DOHH2 (cell line): Measurements from ENCODE around the gene C4orf33.

Experiments
- H3F3A ChIP-seq: fragments of 200-600 bp; sonication (generic), shearing (Covaris generic); 2 replicates; pipeline ENCODE4 v1.6.0; 2016; ENCODE audit warnings: antibody characterized with exemption, mild to moderate bottlenecking; ENCODE audit not compliant: control insufficient read depth, insufficient read depth
- H3K27ac ChIP-seq: fragments of 200-600 bp; sonication (generic); 2 replicates; pipeline ENCODE4 v1.5.1; 2014; ENCODE audit warnings: low read depth, mild to moderate bottlenecking, low read length, moderate library complexity
- H3K27me3 ChIP-seq: fragments of 200-600 bp; sonication (generic); 2 replicates; pipeline ENCODE4 v1.6.1; 2014; ENCODE audit warnings: mild to moderate bottlenecking, low read length, mixed read lengths; ENCODE audit not compliant: control insufficient read depth
- H3K36me3 ChIP-seq: fragments of 200-600 bp; sonication (generic); 2 replicates; pipeline ENCODE4 v1.6.1; 2014; ENCODE audit warnings: mild to moderate bottlenecking, low read length, moderate library complexity, mixed read lengths; ENCODE audit not compliant: control insufficient read depth
- H3K4me1 ChIP-seq: fragments of 200-600 bp; sonication (generic); 2 replicates; pipeline ENCODE4 v1.6.1; 2014; ENCODE audit warnings: mild to moderate bottlenecking, low read length, mixed read lengths; ENCODE audit not compliant: control insufficient read depth
- H3K4me2 ChIP-seq: fragments of 200-600 bp; sonication (generic); 2 replicates; pipeline ENCODE4 v1.6.0; 2014; ENCODE audit warnings: mild to moderate bottlenecking, low read length, moderate library complexity
- H3K4me3 ChIP-seq: fragments of 200-600 bp; sonication (generic); 2 replicates; pipeline ENCODE4 v1.5.1; 2014; ENCODE audit warnings: mild to moderate bottlenecking, low read length, mixed read lengths
- H3K79me2 ChIP-seq: fragments of 200-600 bp; sonication (generic); 2 replicates; pipeline ENCODE4 v1.6.1; 2014; ENCODE audit warnings: mild to moderate bottlenecking, low read length, mixed read lengths; ENCODE audit not compliant: control insufficient read depth
- H3K9me2 ChIP-seq: fragments of 200-600 bp; sonication (generic); replicated peaks from 2 replicates; pipeline ENCODE4 v1.6.1; 2014; ENCODE audit warnings: mild to moderate bottlenecking, low read length, mixed read lengths; ENCODE audit not compliant: control insufficient read depth
- H3K9me3 ChIP-seq: fragments of 200-600 bp; sonication (generic); 2 replicates; pipeline ENCODE4 v1.6.1; 2014; ENCODE audit warnings: antibody characterized with exemption, low read length, mixed read lengths; ENCODE audit not compliant: control insufficient read depth, insufficient read depth
- H4K20me1 ChIP-seq: fragments of 200-600 bp; sonication (generic); 2 replicates; pipeline ENCODE4 v1.6.0; 2014; ENCODE audit warnings: low read depth, mild to moderate bottlenecking, antibody characterized with exemption, low read length, moderate library complexity; ENCODE audit not compliant: control insufficient read depth, insufficient read depth
- EZH2phosphoT487 ChIP-seq: fragments of 200-600 bp; sonication (generic); IDR thresholded peaks from 2 replicates; pipeline ENCODE4 v1.6.1; 2017; ENCODE audit warnings: borderline replicate concordance, mild to moderate bottlenecking, antibody characterized with exemption, low read length, moderate library complexity, mixed read lengths
- TF ChIP-seq, protein P1 (sequence below): fragments of 200-600 bp; sonication (generic); IDR thresholded peaks from one replicate; pipeline ENCODE4 v1.5.1; 2014; ENCODE audit warnings: antibody characterized with exemption, mild to moderate bottlenecking, low read depth, low read length; ENCODE audit not compliant: poor library complexity, severe bottlenecking

The C4orf33 gene

DNA sequence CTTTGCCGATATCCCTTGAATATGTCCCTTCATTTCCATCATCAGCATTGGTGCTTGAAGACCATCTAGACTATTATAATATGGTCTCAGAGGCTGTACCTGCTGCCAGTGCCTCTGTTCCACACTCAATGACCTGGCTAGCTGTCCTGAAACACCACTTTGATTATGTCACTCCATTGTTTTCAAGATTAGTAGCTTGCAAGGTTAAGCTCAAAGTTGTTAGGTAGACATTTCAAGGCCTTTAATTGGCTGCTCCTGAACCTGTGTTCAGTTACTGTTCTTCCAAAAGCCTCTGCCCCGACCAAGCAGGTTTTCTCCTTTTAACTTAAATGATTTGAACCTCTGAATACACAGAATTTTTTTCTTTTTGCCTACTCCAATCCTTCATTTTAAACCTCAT, 52.9 kb downstream of the C4orf33 start:
- Histone ChIP-seq H3K9me2 (no peaks in the 10 kb centered on the region), H3K27ac (no peak overlapping the region), H3K4me2 (no peak overlapping the region), H3F3A (no peaks in the 10 kb centered on the region), H3K27me3 (peaks cover 4% of the 10 kb centered on the region), H3K9me3 (no peaks in the 10 kb centered on the region), H3K4me3 (no peak overlapping the region), H3K4me1 (no peaks in the 10 kb centered on the region), H3K79me2 (no peaks in the 10 kb centered on the region), H4K20me1 (no peaks in the 10 kb centered on the region), H3K36me3 (no peaks in the 10 kb centered on the region)
- TF ChIP-seq EZH2phosphoT487 = no peak
- TF ChIP-seq, protein P1, sequence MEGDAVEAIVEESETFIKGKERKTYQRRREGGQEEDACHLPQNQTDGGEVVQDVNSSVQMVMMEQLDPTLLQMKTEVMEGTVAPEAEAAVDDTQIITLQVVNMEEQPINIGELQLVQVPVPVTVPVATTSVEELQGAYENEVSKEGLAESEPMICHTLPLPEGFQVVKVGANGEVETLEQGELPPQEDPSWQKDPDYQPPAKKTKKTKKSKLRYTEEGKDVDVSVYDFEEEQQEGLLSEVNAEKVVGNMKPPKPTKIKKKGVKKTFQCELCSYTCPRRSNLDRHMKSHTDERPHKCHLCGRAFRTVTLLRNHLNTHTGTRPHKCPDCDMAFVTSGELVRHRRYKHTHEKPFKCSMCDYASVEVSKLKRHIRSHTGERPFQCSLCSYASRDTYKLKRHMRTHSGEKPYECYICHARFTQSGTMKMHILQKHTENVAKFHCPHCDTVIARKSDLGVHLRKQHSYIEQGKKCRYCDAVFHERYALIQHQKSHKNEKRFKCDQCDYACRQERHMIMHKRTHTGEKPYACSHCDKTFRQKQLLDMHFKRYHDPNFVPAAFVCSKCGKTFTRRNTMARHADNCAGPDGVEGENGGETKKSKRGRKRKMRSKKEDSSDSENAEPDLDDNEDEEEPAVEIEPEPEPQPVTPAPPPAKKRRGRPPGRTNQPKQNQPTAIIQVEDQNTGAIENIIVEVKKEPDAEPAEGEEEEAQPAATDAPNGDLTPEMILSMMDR = no peak

GRCh38 chr4:129149906-129150305, 54.0 kb downstream of the C4orf33 start:
- TF ChIP-seq, protein P1 = no peak
- TF ChIP-seq EZH2phosphoT487 = no peak
- H3K27me3 ChIP-seq = peaks cover 4% of the 10 kb centered on the region
- no peak overlapping the region for H3K4me2 ChIP-seq
- no peaks in the 10 kb centered on the region for H4K20me1 ChIP-seq
- no peak overlapping the region for H3K4me3 ChIP-seq
- H3K27ac ChIP-seq = no peak overlapping the region
- no peaks in the 10 kb centered on the region for H3K4me1 ChIP-seq
- H3K36me3 ChIP-seq = no peaks in the 10 kb centered on the region
- no peaks in the 10 kb centered on the region for H3K79me2 ChIP-seq
- no peaks in the 10 kb centered on the region for H3F3A ChIP-seq
- no peaks in the 10 kb centered on the region for H3K9me3 ChIP-seq
- no peaks in the 10 kb centered on the region for H3K9me2 ChIP-seq

GRCh38 chr4:129152350-129152749, 56.4 kb downstream of the C4orf33 start:
- Histone ChIP-seq H3K4me2 (no peak overlapping the region), H3K79me2 (no peaks in the 10 kb centered on the region), H3K36me3 (no peaks in the 10 kb centered on the region), H4K20me1 (no peaks in the 10 kb centered on the region), H3K4me3 (no peak overlapping the region), H3K9me2 (no peaks in the 10 kb centered on the region), H3K4me1 (no peaks in the 10 kb centered on the region), H3F3A (no peaks in the 10 kb centered on the region), H3K27ac (no peak overlapping the region), H3K27me3 (peaks cover 4% of the 10 kb centered on the region), H3K9me3 (no peaks in the 10 kb centered on the region)
- no peak for TF ChIP-seq EZH2phosphoT487
- TF ChIP-seq, protein P1 = no peak

DNA sequence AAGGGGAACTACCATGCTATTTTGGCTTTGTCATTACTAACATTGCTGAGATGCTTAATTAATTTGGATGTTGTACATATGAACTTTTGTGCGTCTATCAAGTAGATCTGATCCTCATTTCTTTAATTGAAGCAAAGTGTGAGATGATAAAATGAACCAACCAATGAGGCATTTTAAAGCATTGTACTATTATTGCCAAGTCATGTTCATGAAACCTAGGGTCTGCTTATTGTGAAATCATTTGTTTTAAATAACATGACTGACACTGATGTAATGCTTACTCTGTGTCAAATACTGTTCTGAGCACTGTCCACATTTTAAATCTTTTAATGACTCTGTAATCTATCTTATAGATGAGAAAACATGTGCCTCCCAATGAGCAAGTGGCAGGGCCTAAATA, 57.7 kb downstream of the C4orf33 start:
- no peaks in the 10 kb centered on the region for H3K36me3 ChIP-seq
- H3K9me3 ChIP-seq = no peaks in the 10 kb centered on the region
- no peaks in the 10 kb centered on the region for H3K79me2 ChIP-seq
- H3K27me3 ChIP-seq = peaks cover 3% of the 10 kb centered on the region
- no peaks in the 10 kb centered on the region for H3K4me1 ChIP-seq
- no peak overlapping the region for H3K4me3 ChIP-seq
- H3K4me2 ChIP-seq = no peak overlapping the region
- no peak overlapping the region for H3K27ac ChIP-seq
- no peaks in the 10 kb centered on the region for H3K9me2 ChIP-seq
- no peaks in the 10 kb centered on the region for H4K20me1 ChIP-seq
- no peaks in the 10 kb centered on the region for H3F3A ChIP-seq
- TF ChIP-seq, protein P1 = no peak
- TF ChIP-seq EZH2phosphoT487 = no peak
